HEK293 (cell line): ENCODE data around the gene NOX5.

ENCODE experiments used
- BCL6B ChIP-seq: fragments of 450-650 bp; formaldehyde crosslinking; IDR thresholded peaks from 2 replicates; pipeline ENCODE4 v1.5.1; 2017; ENCODE audit warnings: missing biosample characterization, missing genetic modification characterization
- CTCF ChIP-seq: fragments of 450-650 bp; formaldehyde crosslinking; IDR thresholded peaks from 2 replicates; pipeline ENCODE4 v1.5.1; 2016; ENCODE audit warnings: missing biosample characterization, missing genetic modification characterization
- GFI1B ChIP-seq: fragments of 450-650 bp; formaldehyde crosslinking; IDR thresholded peaks from 2 replicates; pipeline ENCODE4 v1.5.1; 2016; ENCODE audit warnings: missing biosample characterization, missing genetic modification characterization
- TCF7L2 ChIP-seq: IDR thresholded peaks from 2 replicates; pipeline ENCODE4 v1.6.1; 2011; ENCODE audit warnings: low read depth, mild to moderate bottlenecking, inconsistent platforms, low read length, moderate library complexity, borderline replicate concordance
- ZSCAN30 ChIP-seq: fragments of 450-650 bp; IDR thresholded peaks from 2 replicates; pipeline ENCODE4 v1.5.1; 2018; ENCODE audit warnings: missing biosample characterization, mild to moderate bottlenecking, missing genetic modification characterization, moderate library complexity

GRCh38 chr15:68985361-68985891 lies 29.1 kb upstream of the NOX5 start:
- TF ChIP-seq CTCF (tag by site-specific recombination) (no peak), BCL6B (no peak), GFI1B (no peak), ZSCAN30 (tag by site-specific recombination) (no peak), TCF7L2 (no peak)
